HG02610 (cell line): ENCODE data around the gene ZMAT5.

Experiments
- ATAC-seq: cut with Tn5 transposase; IDR thresholded peaks from one replicate; pipeline ENCODE4 v1.9.1; 2021; ENCODE audit warnings: mild to moderate bottlenecking, moderate library complexity; ENCODE audit not compliant: unreplicated experiment

ZMAT5 gene, protein sequence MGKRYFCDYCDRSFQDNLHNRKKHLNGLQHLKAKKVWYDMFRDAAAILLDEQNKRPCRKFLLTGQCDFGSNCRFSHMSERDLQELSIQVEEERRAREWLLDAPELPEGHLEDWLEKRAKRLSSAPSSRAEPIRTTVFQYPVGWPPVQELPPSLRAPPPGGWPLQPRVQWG

DNA sequence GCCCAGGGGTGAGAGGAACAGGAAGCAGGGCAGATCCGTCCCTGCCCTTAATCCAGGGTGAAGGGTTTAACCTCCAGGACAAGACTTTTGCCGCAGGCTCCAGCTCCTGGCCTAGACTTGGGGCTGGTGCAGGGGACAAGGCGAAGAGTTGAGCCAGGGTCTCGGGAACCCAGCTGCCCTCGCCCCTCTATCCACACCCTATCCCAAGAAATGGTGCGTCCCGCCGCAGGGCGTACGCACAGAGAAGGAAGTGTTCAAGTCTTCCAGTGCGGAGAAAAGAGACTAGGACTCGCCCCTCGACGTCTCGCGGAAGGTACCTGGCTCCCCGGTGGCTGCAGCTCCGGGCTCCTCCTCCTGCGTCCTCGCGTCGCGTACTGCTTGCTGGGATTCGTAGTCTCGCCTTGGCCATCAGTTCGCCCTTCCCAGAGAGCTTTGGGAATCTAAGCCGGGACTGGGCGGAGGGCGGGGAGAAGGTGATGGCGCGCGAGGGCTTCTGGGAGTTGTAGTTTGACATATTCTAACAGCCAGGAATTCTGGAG is at the start of gene ZMAT5:
Gene ZMAT5, minus strand, starts transcription at position 376 of the 539 bp plus-strand sequence. CDS start 18,463 bp downstream, outside the sequence.
- peak; percentile 88 for ATAC-seq

DNA sequence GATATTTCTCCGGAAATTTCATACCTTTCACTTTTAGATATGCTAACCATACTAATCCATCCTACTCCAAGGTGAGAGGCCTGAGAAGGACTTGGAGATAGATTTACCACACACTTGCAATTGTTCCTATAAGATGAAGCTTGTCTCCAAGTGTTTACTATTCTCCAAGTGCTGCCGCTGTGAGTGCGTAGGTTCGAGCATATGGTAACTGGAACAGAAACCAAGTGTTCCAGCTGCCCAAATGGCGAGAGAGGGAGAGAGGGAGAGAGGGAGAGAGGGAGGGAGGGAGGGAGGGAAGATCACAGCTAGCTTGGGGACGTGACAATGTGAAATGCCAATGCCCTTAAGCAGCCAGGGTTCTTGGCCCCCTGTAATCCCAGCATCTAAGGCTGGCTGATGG is 49.7 kb upstream of the ZMAT5 start:
- ATAC-seq, result no peak

DNA sequence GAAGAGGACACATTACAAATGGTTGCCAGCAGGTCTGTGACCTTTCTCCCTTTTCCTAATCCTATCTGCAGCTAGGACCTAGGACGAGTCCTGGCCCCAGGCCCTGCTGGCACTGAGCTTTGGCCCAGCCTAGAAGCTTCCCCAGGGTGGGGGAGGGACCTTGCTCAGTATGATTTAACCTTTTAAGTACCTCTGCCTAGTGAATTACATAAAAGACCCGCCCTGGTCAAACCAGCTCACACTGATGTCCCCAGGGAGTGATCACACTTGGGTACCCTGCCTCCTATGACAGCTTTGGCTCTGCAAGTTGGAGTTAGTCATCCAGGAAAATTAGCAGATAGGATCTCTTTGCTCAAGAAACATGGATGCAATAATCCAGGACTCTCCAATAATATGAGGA is 49.3 kb upstream of the ZMAT5 start:
- ATAC-seq, result no peak

DNA sequence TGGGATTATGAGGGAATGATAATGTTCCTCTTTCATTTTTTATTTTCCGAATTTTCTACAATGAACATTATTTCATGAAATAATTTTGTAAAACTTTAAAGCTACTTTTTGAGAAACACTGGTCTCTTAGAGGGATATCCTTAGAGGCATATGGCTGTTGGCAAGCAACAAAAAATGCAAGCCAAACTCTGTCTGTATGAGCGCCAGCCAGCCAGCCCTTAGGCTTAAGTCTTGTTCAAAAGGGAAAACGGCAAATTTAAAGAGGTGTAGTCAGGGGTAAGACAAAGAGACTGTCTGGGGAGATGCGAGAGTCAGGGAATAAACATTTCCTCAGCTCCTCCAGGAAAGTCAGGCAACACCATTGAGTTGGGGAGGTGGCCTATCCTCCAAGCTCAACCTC is 48.8 kb upstream of the ZMAT5 start:
- no peak for ATAC-seq

DNA sequence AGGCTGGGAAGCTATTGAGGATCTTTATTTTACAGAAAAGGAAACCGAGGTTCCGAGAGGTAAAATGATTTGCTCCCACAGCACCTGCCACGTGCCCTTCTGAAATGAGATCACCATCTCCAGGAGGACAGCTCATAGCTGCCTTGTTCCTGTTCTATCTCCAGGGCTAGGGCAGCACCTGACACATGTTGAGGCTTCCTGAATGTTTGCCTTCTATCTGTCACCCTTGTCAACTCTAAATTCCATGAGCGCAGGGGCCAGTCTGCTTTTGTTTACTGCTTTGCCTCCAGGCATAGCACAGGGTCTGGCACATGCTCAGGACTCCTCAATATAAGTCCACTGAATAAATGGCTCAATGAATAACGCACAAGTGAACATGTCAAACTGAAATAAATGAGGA is 47.2 kb upstream of the ZMAT5 start:
- ATAC-seq, result no peak

DNA sequence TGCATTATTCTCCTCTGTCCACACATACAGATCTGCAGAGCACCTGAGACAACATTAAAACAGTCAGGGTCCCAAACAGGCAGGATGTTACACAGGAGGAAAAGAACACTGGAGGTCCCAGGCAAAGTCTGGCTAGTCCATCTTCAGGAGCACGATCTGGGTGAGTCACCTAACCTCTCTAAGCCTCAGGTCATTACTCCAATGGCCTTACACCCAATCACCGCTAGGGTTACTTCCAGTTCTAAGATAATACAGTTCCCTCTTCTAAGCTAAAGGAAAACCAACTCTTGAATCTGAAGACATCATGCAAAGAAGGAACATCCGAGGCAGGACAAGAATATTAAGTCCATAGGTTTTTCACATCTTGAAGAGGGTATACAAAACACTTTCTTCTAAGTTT is 46.8 kb upstream of the ZMAT5 start:
- ATAC-seq, result no peak

DNA sequence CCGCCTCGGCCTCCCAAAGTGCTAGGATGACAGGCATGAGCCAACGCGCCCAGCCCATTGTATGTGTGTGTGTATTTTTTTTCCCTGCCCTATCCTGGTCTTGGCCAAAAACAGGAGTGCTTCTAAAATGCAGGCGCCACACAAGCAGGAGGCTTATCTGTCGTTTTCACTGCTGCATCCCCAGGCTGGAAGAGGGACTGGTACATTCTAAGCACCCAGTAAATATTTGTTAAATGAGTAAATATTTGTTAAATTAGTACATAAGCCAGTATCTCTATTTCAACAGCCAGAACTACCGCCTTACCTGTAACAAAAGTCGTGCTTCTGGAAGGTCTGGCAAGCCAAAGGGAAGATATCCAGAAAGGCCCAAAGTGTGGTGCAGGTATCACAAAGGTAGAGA is 46.3 kb upstream of the ZMAT5 start:
- ATAC-seq, result no peak

DNA sequence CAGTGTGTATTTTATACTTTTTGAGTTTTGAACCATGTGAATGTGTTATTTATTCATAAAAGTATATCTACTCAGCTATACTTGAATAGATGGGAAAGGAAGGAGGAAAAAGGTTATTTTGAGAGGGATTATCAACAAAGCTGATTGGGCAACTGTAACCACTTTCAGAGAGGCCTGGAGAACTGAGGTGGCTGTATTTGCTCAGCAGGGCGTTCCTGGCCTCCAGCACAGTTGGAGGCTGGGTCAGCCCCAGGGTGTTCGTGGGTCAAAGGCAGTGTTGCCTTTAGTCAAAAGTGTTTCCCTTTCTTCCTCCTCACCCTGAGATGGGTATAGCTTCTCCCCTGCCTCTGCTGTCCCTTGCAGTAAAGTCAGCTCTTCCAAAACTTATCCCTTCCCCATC is 44.6 kb upstream of the ZMAT5 start:
- ATAC-seq, result no peak

DNA sequence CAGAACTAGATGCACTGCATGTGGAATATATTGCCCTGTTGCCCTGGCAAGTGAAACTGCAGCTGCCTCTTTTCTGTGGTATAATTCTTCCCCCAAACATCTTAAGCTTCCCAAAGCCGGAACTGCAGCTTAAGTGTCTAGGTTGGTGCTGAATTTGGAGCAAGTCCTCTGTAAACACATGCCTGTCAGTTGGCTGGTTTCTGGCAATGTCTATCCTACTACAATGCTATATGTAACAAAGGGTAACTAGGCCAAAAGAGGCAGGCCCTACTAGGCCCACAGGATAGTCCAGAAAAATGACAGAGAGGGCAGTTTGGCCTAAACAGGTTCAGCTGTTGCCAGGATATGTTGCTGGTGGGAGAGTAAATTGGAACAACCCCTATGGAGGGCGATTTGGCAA is 43.4 kb upstream of the ZMAT5 start:
- ATAC-seq, result no peak

DNA sequence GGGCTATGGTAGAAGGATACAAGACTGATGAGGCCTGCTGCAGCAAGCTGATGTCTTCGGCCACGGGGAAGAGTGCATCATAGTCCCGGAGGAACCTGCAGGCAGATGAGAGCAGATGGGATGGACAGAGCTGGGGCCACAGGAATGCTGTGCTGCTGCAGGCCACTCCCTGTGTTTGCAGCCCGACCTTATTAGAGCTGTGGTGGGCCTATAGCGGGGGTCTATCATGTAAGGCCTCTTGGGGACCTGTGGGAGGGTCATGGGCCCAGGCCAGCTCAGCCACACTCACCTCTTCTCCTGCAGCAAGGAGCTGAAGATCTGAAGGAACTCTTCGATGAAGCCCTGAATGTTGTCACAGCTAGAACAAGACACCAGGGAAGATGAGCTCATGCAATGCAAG is 39.4 kb upstream of the ZMAT5 start:
- ATAC-seq, result no peak

DNA sequence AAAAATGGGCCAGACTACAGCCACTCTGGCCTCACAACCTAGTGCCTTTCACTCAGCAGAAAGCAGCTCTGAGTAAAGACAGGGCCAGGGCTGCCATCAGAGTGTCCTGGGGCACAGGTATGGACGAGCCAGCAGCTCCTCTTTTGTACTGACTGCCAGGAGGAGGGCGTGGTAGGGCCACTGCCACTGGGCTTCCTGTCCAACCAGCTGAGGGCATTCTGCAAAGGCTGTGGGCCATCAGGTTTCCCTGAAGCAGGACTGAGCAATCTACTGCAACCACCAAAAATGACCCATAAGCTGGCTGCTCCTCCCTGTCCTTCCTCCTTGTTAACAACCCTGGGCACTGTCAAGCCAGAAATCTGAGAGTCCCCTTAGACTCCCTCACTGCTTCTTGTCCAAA is 38.2 kb upstream of the ZMAT5 start:
- no peak for ATAC-seq

DNA sequence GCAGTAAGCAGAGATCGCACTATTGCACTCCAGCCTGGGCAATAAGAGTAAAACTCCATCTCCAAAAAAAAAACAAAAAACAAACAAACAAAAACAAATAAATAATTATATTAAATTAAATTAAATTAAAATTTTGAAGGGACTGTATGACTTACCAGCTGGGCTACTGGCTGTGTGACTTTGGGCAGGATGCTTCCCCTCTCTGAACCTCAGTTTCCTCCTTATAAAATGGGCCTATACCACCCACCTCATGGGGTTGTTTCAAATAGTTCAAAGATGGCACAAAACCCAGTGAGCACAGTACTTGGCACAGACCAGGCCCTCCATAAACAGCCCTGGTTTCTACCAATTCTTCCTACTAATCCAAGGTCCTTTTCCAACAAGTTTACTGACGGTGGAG is 36.4 kb upstream of the ZMAT5 start:
- ATAC-seq, result no peak

DNA sequence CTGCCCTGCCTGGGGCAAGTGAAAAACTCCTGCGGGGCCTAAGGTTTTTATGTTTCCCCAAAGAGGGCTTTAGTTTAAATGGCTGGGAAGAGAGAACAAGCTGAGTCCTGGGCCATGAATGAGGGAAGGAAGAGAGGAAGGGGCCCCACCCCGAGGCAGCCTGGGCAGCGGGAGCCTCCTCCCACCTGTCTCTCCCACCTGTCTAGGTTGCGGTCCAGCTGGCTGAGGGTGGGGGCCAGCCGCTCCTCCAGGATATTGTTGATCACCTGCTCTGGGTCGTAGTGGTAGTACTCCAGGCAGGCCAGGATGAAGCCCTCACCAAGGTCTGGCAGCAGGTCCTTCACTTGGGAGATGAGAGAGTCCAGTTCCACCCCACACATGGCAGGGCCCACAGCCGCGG is 35.0 kb upstream of the ZMAT5 start:
- no peak for ATAC-seq

DNA sequence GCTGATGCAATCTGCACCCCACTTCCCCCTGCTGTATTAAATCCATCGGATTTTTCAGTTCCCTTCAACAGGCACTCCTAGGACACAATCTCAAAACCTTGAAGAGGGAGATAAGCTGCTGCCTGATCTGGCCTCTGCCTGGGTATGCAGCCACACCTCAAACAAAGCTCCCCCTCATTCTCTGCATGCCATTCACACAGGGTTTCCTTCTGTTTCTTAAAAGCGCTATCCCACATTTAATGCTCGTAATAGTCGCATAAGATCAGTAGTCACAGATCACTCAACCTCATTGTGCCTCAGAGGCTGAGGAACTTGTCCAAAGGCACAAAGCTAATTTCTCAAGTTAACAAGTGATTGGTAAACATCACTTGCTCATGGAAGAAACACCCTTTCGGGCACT is 34.3 kb upstream of the ZMAT5 start:
- ATAC-seq, result no peak

DNA sequence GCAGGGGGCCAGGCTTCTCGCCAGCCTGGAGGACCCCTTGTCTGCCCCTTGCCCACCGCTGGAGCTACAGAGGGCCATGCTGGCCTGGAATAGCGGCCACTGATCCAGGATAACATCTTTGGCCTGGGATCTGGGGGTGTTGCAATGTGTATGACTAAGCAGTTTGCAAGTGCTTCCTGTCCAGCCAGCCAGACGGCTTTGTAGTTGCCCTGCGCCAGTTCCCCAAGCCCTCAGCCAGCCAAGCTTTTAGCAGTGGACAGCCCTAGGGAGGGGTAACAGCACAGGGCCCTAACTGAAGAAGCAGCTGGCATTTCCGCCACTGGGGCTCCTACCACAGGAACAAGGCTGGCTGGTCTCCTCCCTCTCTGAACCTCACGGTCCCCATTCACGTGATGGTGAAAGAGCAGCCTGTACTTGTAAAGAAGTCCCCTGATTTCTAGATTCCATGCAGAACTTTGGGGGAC is 32.4 kb upstream of the ZMAT5 start:
- no peak for ATAC-seq

DNA sequence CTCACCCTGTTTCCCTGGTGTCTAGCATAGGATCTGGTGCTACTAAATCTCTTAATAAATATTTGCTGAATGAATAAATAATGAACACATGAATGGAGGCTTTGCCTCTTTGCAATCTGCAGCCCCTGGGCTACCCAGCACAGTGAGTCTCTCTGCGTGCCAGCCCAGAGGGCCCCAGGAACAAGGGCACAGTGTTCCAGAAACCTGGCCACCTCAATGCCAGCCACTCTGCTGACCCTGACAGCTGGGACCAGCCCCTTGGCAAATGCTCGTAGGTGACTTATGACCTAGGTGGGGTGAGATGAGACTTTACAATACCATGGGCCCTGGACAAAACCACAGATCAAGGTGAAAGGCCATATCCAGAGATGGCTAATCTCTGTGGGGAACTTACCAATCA is 32.0 kb upstream of the ZMAT5 start:
- no peak for ATAC-seq

DNA sequence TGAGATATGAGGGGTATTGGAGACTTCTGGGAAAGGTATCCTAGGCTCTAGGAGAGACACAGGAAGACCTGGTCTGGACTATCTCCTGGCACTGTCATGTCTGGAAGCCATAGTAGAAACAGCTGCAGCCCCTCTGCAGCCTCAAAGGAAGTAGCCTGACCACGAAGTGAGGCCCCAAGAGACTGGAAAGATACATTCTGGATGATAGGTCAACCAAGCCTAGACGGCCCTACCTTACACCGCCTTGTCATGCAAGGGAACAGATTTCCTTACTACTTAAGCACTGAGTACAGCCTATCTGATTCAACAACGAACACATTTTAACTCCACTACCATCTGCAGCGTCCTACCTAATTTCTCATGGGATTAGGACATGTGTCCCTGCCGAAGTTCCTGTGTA is 31.5 kb upstream of the ZMAT5 start:
- no peak for ATAC-seq

DNA sequence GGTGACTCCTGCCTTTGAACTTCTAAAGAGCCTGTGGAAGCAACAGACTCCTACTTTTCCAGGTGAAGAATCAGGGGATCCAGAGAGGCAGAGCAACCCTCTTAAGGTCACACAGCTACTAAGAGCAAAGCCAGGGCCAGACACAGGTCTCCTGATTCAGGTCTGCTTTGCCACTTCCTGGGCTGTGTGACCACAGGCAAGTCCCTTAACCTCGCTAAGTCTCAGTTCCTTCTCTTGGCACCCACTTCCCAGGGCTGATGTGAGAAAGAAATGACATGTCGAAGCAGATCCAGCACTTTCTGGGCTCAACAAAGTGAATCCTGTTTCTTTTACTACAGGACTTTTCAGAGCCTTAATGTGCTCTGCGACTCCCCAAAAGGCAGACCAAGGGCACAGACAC is 30.5 kb upstream of the ZMAT5 start:
- ATAC-seq, result no peak

DNA sequence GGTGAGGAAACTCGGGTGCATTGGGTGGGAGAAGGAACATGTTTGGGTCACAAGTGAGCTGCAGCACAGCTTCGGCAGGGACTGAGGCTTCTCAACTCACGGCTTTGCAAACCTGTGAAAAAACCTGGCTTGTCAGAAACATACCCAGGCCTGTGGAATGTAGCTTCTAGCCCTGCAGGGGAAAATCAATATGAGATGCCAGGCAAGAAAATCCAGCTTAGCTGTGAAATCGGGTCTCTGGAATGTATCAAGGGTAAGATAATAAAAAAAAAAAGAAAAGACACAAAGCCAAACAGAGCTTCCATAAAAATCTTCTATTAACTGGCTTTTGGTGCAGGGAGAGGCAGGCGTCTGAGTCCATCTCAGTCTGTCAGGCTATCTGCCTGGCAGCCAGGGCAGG is 28.9 kb upstream of the ZMAT5 start:
- no peak for ATAC-seq

DNA sequence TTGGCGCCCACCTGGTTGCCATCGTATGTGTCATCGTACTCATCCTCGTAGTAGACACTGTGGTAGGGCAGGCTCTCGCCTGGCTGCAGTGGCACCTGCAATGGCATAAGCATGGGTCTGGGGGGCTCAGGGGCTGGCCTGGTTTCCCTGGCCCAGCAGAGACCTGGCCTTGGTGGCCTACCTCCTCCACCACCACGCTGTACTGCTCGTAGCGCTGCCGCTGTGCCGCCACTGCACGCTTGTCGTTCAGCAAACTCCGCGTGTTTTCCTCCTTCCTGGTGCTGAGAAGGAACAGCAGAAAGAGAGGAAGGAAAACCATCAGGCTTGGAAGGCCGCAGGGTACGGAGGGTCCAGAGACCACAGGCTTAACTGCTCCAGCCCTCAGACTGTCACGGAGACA is 26.6 kb upstream of the ZMAT5 start:
- ATAC-seq, result no peak

DNA sequence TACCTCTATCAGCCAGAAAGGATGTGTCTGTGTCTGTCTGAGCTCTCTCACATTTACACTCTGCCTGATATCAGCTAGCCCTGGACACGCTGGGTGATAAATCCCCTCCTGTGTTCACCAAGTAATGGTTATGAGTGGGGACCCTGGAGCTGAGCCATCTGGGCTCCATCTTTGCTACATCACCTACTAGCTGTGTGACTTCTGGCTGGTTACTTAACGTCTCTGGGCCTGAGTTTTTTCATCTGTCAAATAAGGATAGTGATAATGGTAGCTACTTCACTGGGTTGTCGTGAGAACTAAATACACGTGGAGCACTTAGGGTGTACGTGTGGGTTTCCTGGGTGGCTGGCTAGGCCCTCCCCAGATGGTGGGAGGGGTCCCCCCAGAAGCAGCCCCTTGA is 23.3 kb upstream of the ZMAT5 start:
- ATAC-seq, result no peak

DNA sequence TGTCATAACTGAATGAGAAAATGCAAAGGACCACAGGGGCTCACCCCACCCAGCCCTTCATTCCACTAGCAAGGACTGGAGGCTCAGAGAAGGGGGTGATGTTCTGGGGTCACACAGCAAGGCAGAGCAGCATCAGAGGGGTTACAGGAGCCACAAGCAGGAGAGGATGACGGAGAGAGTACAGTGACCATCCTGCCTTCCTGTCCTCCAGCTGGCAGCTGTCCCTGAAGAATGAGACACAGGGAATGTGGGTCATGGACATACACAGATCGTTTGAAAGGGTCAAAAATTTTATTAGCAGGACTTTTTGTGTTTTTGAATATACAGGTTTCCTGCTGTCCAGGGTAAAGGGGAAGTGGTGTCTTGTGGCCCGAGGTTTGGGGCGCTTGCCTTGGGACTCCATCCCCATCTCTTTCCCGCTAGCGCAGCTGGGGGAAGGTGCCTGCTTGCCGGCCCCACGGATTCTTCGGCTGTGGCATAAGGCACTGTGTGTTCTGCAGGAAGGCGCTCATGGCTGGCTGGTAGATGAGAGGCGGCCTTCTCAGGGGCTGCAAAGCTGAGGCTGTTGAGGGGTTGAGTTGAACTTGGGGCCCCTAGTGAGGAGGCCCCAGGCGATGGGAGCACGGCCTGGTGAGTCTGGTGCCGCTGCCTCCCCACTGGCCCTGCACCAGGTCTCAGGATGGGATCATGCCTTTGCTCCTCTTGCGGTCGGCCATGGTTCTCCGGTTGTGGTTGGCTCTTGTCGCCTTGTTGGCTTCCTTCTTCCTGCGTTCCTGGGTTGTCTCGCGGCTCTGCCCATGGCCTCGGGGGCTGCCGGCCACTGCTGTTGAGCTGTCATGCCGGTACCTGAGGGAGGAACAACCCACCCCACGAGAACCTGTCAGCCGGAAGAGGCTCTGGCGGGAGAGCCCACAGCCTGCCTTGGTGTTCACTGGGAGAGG is 21.8 kb upstream of the ZMAT5 start:
- ATAC-seq, result no peak
